Endodermal cell (in vitro differentiated cells): ENCODE measurements around the gene COPS3. TPM values are rescaled to one million over a fixed set of nuclear protein-coding genes. Genes with fewer than 3 reads are reported as not detected.
"Not testable (repeated sequence)": the region's sequence is repeated elsewhere in the genome, so short reads cannot be mapped to it uniquely, and the experiment has no call there.

Experiments used
- DNase-seq: peaks from one replicate; pipeline ENCODE4 v3.0.0-alpha.2; 2017
- H3K27ac ChIP-seq: 2 replicates; pipeline ENCODE4 v1.5.1; 2013; ENCODE audit warnings: mild to moderate bottlenecking, low read depth, low read length, moderate library complexity
- H3K27me3 ChIP-seq: 2 replicates; pipeline ENCODE4 v1.6.1; 2013; ENCODE audit warnings: mild to moderate bottlenecking, low read length, moderate library complexity; ENCODE audit not compliant: insufficient read depth, control insufficient read depth, poor library complexity, severe bottlenecking
- H3K36me3 ChIP-seq: 2 replicates; pipeline ENCODE4 v1.7.0; 2013; ENCODE audit warnings: mild to moderate bottlenecking, low read length, moderate library complexity; ENCODE audit not compliant: control insufficient read depth, insufficient read depth
- H3K4me1 ChIP-seq: one replicate; pipeline ENCODE4 v1.7.0; 2013; ENCODE audit warnings: low read length; ENCODE audit not compliant: control insufficient read depth, insufficient read depth
- H3K4me3 ChIP-seq: 2 replicates; pipeline ENCODE4 v1.5.1; 2013; ENCODE audit warnings: mild to moderate bottlenecking, low read length, moderate library complexity
- H3K9ac ChIP-seq: 2 replicates; pipeline ENCODE4 v1.6.1; 2013; ENCODE audit warnings: mild to moderate bottlenecking, low read length, moderate library complexity; ENCODE audit not compliant: poor library complexity, severe bottlenecking; ENCODE audit errors: extremely low read depth
- H3K9me3 ChIP-seq: 2 replicates; pipeline ENCODE4 v1.6.1; 2013; ENCODE audit warnings: mild to moderate bottlenecking, low read length, moderate library complexity; ENCODE audit not compliant: control insufficient read depth
- H3K27ac Mint-ChIP-seq: 2 replicates; pipeline ENCODE4 v1.8.0; 2020; ENCODE audit warnings: mixed read lengths
- H3K27me3 Mint-ChIP-seq: 2 replicates; pipeline ENCODE4 v1.8.0; 2021; ENCODE audit warnings: mild to moderate bottlenecking, mixed read lengths; ENCODE audit not compliant: insufficient read depth
- H3K36me3 Mint-ChIP-seq: 2 replicates; pipeline ENCODE4 v1.8.0; 2020; ENCODE audit warnings: low read depth, mixed read lengths
- H3K4me1 Mint-ChIP-seq: 2 replicates; pipeline ENCODE4 v1.8.0; 2020; ENCODE audit warnings: mixed read lengths
- H3K4me3 Mint-ChIP-seq: 2 replicates; pipeline ENCODE4 v1.8.0; 2020; ENCODE audit warnings: mild to moderate bottlenecking, moderate library complexity, mixed read lengths
- H3K9me3 Mint-ChIP-seq: 2 replicates; pipeline ENCODE4 v1.8.0; 2020; ENCODE audit warnings: mild to moderate bottlenecking, mixed read lengths
- CTCF ChIP-seq: fragments of 200-600 bp; sonication (generic); conservative IDR thresholded peaks from 2 replicates; pipeline ENCODE4 v1.5.0; 2021; ENCODE audit warnings: antibody characterized with exemption, mild to moderate bottlenecking
- WGBS, 2 experiments: methylation state at CpG; one replicate each; pipeline versions ENCODE4 v1.1.5 to v1.1.7; 2013; ENCODE audit warnings: missing lambda C conversion rate in 2 of 2, mixed read lengths in 1 of 2; ENCODE audit not compliant: insufficient coverage in 1 of 2, insufficient read length in 1 of 2; 5-methylcytosine and 5-hydroxymethylcytosine counted together
- total RNA-seq, 2 donors: library from RNA; stranded (reverse); fragmentation: NEBNext Ultra II Directional in 1 of 2; extraction: Animal tissue kit (Norgen Biotek cat#: 25700) in 1 of 2; gene quantifications; 2 replicates in 1 of 2; 3 replicates in 1 of 2; pipeline ENCODE4 v1.2.1, GENCODE V29; 2021

Gene COPS3
- total RNA-seq, 2 donors from 2014 or later, result 63.1 to 67.5 TPM

DNA sequence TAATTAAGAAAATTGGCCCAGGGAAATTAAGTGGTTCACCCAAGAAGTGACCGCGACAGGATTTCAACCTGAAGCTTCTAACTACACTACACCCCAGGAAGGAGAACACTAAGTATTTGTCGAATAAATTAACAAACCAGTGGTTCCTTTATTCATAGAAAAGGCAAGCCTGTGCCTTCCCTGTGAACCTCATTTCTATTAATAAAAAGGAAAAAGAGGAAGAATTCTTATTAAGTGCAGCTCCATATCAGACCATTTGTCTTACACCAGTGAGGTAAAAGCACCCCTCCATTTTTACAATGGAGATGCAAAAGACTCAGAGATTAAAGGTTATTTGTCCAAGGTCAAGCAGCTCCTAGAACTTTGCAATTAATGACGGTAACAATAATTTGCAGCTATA lies 1.7 kb downstream of the COPS3 start:
- WGBS, 2 experiments, result 89 to 97% methylated on average over 1 to 4 of the region's 4 CpGs
- Mint-ChIP-seq H3K4me1 (peaks cover 10% of the 10 kb centered on the region), H3K9me3 (no peaks in the 10 kb centered on the region), H3K27me3 (no peaks in the 10 kb centered on the region), H3K27ac (peak overlapping the region; percentile 92), H3K36me3 (peaks cover 15% of the 10 kb centered on the region), H3K4me3 (peak overlapping the region; percentile 89)
- no peak for TF ChIP-seq CTCF
- no peaks in the 10 kb centered on the region for H3K27me3 ChIP-seq
- no peaks in the 10 kb centered on the region for H3K4me1 ChIP-seq
- H3K4me3 ChIP-seq, result peak overlapping the region; percentile 84
- H3K9me3 ChIP-seq, result no peaks in the 10 kb centered on the region
- no peak overlapping the region for H3K27ac ChIP-seq
- peaks cover 28% of the 10 kb centered on the region for H3K36me3 ChIP-seq
- no peak for DNase-seq
- no peak overlapping the region for H3K9ac ChIP-seq

- H3K4me1 Mint-ChIP-seq, H3K9me3 Mint-ChIP-seq, H3K27me3 Mint-ChIP-seq, H3K4me3 Mint-ChIP-seq, H3K9me3 ChIP-seq, H3K9ac ChIP-seq, H3K27ac Mint-ChIP-seq, H3K4me1 ChIP-seq, H3K27ac ChIP-seq, H3K27me3 ChIP-seq, H3K4me3 ChIP-seq: not testable (repeated sequence)
- 82 to 97% methylated on average over 3 to 5 of the region's 5 CpGs for WGBS, 2 experiments
- peaks cover 28% of the 10 kb centered on the region for H3K36me3 Mint-ChIP-seq
- H3K36me3 ChIP-seq, result peaks cover 46% of the 10 kb centered on the region
- DNase-seq, result peak; percentile 28
Observed at GRCh38 chr17:17277431-17277830, 3.6 kb downstream of the COPS3 start.

- Mint-ChIP-seq H3K27ac (peak overlapping the region; percentile 60), H3K4me3 (no peak overlapping the region), H3K36me3 (peaks cover 32% of the 10 kb centered on the region), H3K4me1 (peaks cover 5% of the 10 kb centered on the region), H3K9me3 (no peaks in the 10 kb centered on the region), H3K27me3 (no peaks in the 10 kb centered on the region)
- no peaks in the 10 kb centered on the region for H3K27me3 ChIP-seq
- no peak for TF ChIP-seq CTCF
- no peak overlapping the region for H3K9ac ChIP-seq
- peak; percentile 30 for DNase-seq
- H3K36me3 ChIP-seq, result peaks cover 52% of the 10 kb centered on the region
- H3K27ac ChIP-seq, result no peak overlapping the region
- no peaks in the 10 kb centered on the region for H3K9me3 ChIP-seq
- 96 to 100% methylated on average over 6 of the region's 6 CpGs for WGBS, 2 experiments
- H3K4me3 ChIP-seq, result no peak overlapping the region
- H3K4me1 ChIP-seq, result no peaks in the 10 kb centered on the region
Observed at GRCh38 chr17:17275971-17276370, 5.1 kb downstream of the COPS3 start.
